Panc1 (cell line): ENCODE results near the gene DDC. TPM values are rescaled to one million over a fixed set of nuclear protein-coding genes. Genes with fewer than 3 reads are reported as not detected.
"Not testable (repeated sequence)": the region's sequence is repeated elsewhere in the genome, so short reads cannot be mapped to it uniquely, and the experiment has no call there.

ENCODE experiments used
- ATAC-seq: fragments of 200-7000 bp; cut with Tn5 transposase; 2 replicates; pipeline ENCODE4 v1.9.1; 2020; ENCODE audit warnings: mild to moderate bottlenecking, moderate library complexity
- BruUV-seq: library from RNA; stranded (reverse); fragments of 400-500 nt; replicated peaks from 2 replicates; lab custom pipeline; 2021; lab: Mats Ljungman, UMichigan
- CTCF ChIA-PET: fragments of 300-600 bp; sonication (Branson Sonifier 250); formaldehyde crosslinking; loops from one replicate; lab custom pipeline; 2022; ENCODE audit warnings: antibody characterized with exemption; lab: Charles Lee
- POLR2A ChIA-PET: fragments of 300-600 bp; sonication (Branson Sonifier 250); formaldehyde crosslinking; loops from one replicate; lab custom pipeline; 2022; ENCODE audit warnings: antibody characterized with exemption; lab: Charles Lee
- DNase-seq: peaks from one replicate; pipeline ENCODE4 v3.0.0-alpha.2; 2010; ENCODE audit warnings: low read depth, low spot score
- H3K27ac ChIP-seq: 2 replicates; pipeline ENCODE4 v1.5.1; 2011; ENCODE audit warnings: mild to moderate bottlenecking, low read length, inconsistent platforms
- H3K27me3 ChIP-seq: fragments of 200-500 bp; sonication (Bioruptor generic); 2 replicates; pipeline ENCODE4 v1.6.0; 2014; ENCODE audit warnings: low read length, inconsistent platforms; ENCODE audit not compliant: control insufficient read depth, insufficient read depth
- H3K36me3 ChIP-seq: fragments of 200-500 bp; sonication (Bioruptor generic); 2 replicates; pipeline ENCODE4 v1.5.1; 2014; ENCODE audit warnings: inconsistent platforms, mild to moderate bottlenecking, low read length, moderate library complexity; ENCODE audit not compliant: control insufficient read depth, insufficient read depth
- H3K4me1 ChIP-seq: 2 replicates; pipeline ENCODE4 v1.5.1; 2011; ENCODE audit warnings: inconsistent platforms, mild to moderate bottlenecking, low read length, moderate library complexity; ENCODE audit not compliant: control insufficient read depth, insufficient read depth
- H3K4me3 ChIP-seq, 2 experiments: 2 replicates each; pipeline ENCODE4 v1.5.1; 2011 to 2012; ENCODE audit warnings: low read depth in 2 of 2, low read length in 2 of 2, mild to moderate bottlenecking in 2 of 2, inconsistent platforms in 1 of 2, moderate library complexity in 1 of 2
- H3K9me3 ChIP-seq: fragments of 200-500 bp; sonication (Bioruptor generic); 2 replicates; pipeline ENCODE4 v1.5.1; 2014; ENCODE audit warnings: low read depth, mild to moderate bottlenecking, inconsistent platforms, low read length, moderate library complexity; ENCODE audit not compliant: control insufficient read depth, insufficient read depth
- CTCF ChIP-seq: fragments of 450-650 bp; IDR thresholded peaks from 2 replicates; pipeline ENCODE4 v1.5.1; 2017; ENCODE audit warnings: mild to moderate bottlenecking
- POLR2AphosphoS5 ChIP-seq: IDR thresholded peaks from 2 replicates; pipeline ENCODE4 v1.6.1; 2012; ENCODE audit warnings: mild to moderate bottlenecking, low read depth, low read length, moderate library complexity
- SIN3A ChIP-seq: IDR thresholded peaks from 2 replicates; pipeline ENCODE4 v1.6.1; 2012; ENCODE audit warnings: low read depth, mild to moderate bottlenecking, low read length, moderate library complexity, borderline replicate concordance; ENCODE audit not compliant: insufficient read depth
- TCF7L2 ChIP-seq: IDR thresholded peaks from 2 replicates; pipeline ENCODE4 v1.6.1; 2011; ENCODE audit warnings: mild to moderate bottlenecking, low read depth, low read length, inconsistent platforms
- in situ Hi-C: cut with HindIII; loops from 2 replicates; pipeline ENCODE4 v1.10.0; 2016; ENCODE audit warnings: low sequenced_read_pairs, low pct_unique_long_range_greater_than_20kb
- intact Hi-C: fragments of 100-400 bp; cut with micrococcal nuclease; formaldehyde crosslinking; loops from one replicate; pipeline ENCODE4 v1.10.0; 2022; ENCODE audit not compliant: unreplicated experiment
- total RNA-seq: library from RNA; stranded (reverse); gene quantifications from one replicate; pipeline ENCODE4 v1.2.1, GENCODE V29; 2021; ENCODE audit not compliant: unreplicated experiment
- TF ChIP-seq, protein P1 (sequence below), 2 experiments: IDR thresholded peaks; 2 replicates each; pipeline ENCODE4 v1.6.1; 2011 to 2012; ENCODE audit warnings: low read depth in 2 of 2, control low read depth in 1 of 2, low read length in 1 of 2, mild to moderate bottlenecking in 1 of 2, moderate library complexity in 1 of 2; ENCODE audit not compliant: insufficient read depth in 1 of 2

Gene DDC
- total RNA-seq, 1 experiment from 2014 or later, result not detected

DNA sequence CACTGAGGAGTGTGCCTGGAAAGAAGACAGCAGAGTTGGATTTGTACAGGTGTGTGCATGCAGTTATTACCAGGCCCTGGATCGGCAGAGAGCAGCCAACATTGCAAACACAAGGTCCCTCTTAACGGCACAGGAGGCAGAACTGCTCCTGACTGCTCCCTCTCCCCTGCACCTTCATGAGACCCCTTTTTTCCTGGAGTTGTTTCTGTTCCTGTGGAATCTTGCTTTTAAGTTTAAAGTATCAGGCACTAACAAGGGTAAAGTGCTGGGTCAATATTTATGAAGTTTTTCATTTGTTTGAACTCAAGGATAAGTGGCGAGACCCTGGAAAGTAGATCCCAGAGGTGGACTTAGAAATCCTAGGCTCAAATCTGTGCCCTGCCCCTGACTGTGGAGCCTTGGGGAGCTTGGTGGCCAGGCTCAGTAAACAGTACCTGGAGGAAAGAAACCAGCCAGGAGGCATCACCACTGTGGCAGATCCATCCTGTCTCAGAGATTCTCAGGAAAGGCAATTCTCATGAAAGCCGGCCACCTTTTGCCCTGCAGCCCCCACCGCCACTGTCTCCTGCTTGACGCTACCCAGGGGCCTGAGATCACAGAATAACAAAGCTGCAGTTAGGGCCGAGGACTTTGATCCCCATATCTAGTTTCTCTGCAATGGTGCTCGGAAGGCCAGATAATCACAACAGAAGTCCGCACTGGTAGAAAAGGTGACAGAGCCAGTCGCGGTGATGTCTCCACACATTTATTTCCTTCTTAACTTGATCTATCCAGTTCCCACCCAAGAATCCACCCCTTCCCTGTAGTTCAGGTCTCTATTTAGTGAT lies 36.7 kb downstream of the DDC start:
- intact Hi-C loops (no loop called here), in situ Hi-C loops (no loop called here)
- CTCF ChIA-PET, result no interaction called here
- Histone ChIP-seq H3K27me3 (no peaks in the 10 kb centered on the region), H3K27ac (no peak overlapping the region), H3K9me3 (no peaks in the 10 kb centered on the region), H3K36me3 (no peaks in the 10 kb centered on the region), H3K4me3 (no peak overlapping the region), H3K4me1 (0 out of 2 replicates have a peak, but pooled peaks cover 3% of the 10 kb centered on the region)
- TF ChIP-seq, protein P1, sequence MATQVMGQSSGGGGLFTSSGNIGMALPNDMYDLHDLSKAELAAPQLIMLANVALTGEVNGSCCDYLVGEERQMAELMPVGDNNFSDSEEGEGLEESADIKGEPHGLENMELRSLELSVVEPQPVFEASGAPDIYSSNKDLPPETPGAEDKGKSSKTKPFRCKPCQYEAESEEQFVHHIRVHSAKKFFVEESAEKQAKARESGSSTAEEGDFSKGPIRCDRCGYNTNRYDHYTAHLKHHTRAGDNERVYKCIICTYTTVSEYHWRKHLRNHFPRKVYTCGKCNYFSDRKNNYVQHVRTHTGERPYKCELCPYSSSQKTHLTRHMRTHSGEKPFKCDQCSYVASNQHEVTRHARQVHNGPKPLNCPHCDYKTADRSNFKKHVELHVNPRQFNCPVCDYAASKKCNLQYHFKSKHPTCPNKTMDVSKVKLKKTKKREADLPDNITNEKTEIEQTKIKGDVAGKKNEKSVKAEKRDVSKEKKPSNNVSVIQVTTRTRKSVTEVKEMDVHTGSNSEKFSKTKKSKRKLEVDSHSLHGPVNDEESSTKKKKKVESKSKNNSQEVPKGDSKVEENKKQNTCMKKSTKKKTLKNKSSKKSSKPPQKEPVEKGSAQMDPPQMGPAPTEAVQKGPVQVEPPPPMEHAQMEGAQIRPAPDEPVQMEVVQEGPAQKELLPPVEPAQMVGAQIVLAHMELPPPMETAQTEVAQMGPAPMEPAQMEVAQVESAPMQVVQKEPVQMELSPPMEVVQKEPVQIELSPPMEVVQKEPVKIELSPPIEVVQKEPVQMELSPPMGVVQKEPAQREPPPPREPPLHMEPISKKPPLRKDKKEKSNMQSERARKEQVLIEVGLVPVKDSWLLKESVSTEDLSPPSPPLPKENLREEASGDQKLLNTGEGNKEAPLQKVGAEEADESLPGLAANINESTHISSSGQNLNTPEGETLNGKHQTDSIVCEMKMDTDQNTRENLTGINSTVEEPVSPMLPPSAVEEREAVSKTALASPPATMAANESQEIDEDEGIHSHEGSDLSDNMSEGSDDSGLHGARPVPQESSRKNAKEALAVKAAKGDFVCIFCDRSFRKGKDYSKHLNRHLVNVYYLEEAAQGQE (IDR thresholded peaks at IDR 0.05; ENCODE audit: insufficient read depth in 1 of 2, low read depth in 2 of 2, low read length in 1 of 2), result no peak
- TF ChIP-seq POLR2AphosphoS5, result no peak
- no TSS peak for BruUV-seq
- DNase-seq (no peak), ATAC-seq (no peak)
- POLR2A ChIA-PET, result no interaction called here

DNA sequence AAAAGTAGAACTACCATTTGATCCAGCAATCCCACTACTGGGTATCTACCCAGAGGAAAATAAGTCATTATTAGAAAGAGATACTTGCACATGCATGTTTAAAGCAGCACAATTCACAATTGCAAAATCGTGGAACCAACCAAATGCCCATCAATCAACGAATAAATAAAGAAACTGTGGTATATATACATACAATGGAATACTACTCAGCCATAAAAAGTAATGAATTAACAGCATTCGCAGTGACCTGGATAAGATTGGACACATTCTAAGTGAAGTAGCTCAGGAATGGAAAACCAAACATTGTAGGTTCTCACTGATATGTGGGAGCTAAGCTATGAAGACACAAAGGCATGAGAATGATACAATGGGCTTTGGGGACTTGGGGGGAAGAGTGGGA lies 45.9 kb downstream of the DDC start:
- POLR2A ChIA-PET, CTCF ChIA-PET: not testable (repeated sequence)

GRCh38 chr7:50513166-50513871 lies 51.9 kb downstream of the DDC start:
- ChIA-PET POLR2A (no interaction called here), CTCF (interaction anchor here (0.5 kb wide), 1 partner anchor 82 kb away, joined by 6 read pairs; no protein-coding TSS in a partner anchor)
- Histone ChIP-seq H3K4me1 (no peaks in the 10 kb centered on the region), H3K9me3 (no peaks in the 10 kb centered on the region), H3K27me3 (no peaks in the 10 kb centered on the region), H3K4me3 (no peak overlapping the region), H3K36me3 (no peaks in the 10 kb centered on the region), H3K27ac (no peak overlapping the region)
- no TSS peak for BruUV-seq
- intact Hi-C loops, result no loop called here
- DNase-seq (no peak), ATAC-seq (no peak)
- in situ Hi-C loops, result no loop called here
- TF ChIP-seq POLR2AphosphoS5 (no peak), SIN3A (no peak), TCF7L2 (no peak), CTCF (no peak)

More for the DNA sequence above, 45.9 kb downstream of the DDC start:
- in situ Hi-C loops, ATAC-seq, H3K9me3 ChIP-seq, H3K4me1 ChIP-seq, intact Hi-C loops, H3K4me3 ChIP-seq, DNase-seq, H3K27me3 ChIP-seq, BruUV-seq, H3K36me3 ChIP-seq, H3K27ac ChIP-seq: not testable (repeated sequence)
